Kidney (tissue), 14 donors: ENCODE results near the gene PGPEP1. TPM values are rescaled to one million over a fixed set of nuclear protein-coding genes. Genes with fewer than 3 reads are reported as not detected.

Source experiments
- DNase-seq, 5 donors: peaks; one replicate each; pipeline ENCODE4 v3.0.0-alpha.2; 2013 to 2020
- FAIRE-seq: peaks from 2 replicates; lab custom pipeline; 2012; peaks lifted over from hg19 to GRCh38; lab: Jason Lieb, UNC
- H3K27ac ChIP-seq, 2 donors: one replicate each; pipeline ENCODE4 v1.7.0; 2013; ENCODE audit warnings: low read depth in 2 of 2, low read length in 2 of 2, inconsistent platforms in 1 of 2
- H3K27me3 ChIP-seq: one replicate; pipeline ENCODE4 v1.7.1; 2013; ENCODE audit warnings: low read length, inconsistent platforms; ENCODE audit not compliant: control insufficient read depth, insufficient read depth
- H3K36me3 ChIP-seq, 3 donors: one replicate each; pipeline versions ENCODE4 v1.7.0 to v1.7.1; 2013; ENCODE audit warnings: low read length in 3 of 3, control low read depth in 1 of 3, inconsistent platforms in 1 of 3; ENCODE audit not compliant: insufficient read depth in 3 of 3, control insufficient read depth in 2 of 3
- H3K4me1 ChIP-seq, 3 donors: one replicate each; pipeline versions ENCODE4 v1.7.0 to v1.7.1; 2013; ENCODE audit warnings: low read length in 3 of 3, inconsistent platforms in 1 of 3, low read depth in 1 of 3; ENCODE audit not compliant: control insufficient read depth in 2 of 3, insufficient read depth in 2 of 3
- H3K4me3 ChIP-seq, 3 donors: one replicate each; pipeline versions ENCODE4 v1.7.0 to v1.8.1; 2013; ENCODE audit warnings: low read length in 3 of 3, control low read depth in 1 of 3, inconsistent platforms in 1 of 3
- H3K9ac ChIP-seq, 3 donors: one replicate each; pipeline versions ENCODE4 v1.7.0 to v1.7.1; 2013; ENCODE audit warnings: low read length in 3 of 3, control low read depth in 1 of 3, inconsistent platforms in 1 of 3
- H3K9me3 ChIP-seq, 3 donors: one replicate each; pipeline versions ENCODE4 v1.7.0 to v1.7.1; 2013; ENCODE audit warnings: low read length in 3 of 3, control low read depth in 1 of 3, inconsistent platforms in 1 of 3; ENCODE audit not compliant: control insufficient read depth in 2 of 3, insufficient read depth in 1 of 3
- CTCF ChIP-seq: IDR thresholded peaks from 3 replicates; pipeline ENCODE4 v1.5.1; 2012; ENCODE audit warnings: mild to moderate bottlenecking, moderate library complexity, borderline replicate concordance; ENCODE audit not compliant: insufficient read depth; ENCODE audit errors: extremely low read depth
- intact Hi-C: fragments of 100-400 bp; cut with DNase I; formaldehyde crosslinking; loops from one replicate; pipeline ENCODE4 v1.11.1; 2022
- polyA plus RNA-seq: library from polyadenylated mRNA; stranded (reverse); fragments of 350-450 nt; fragmentation: Illumina TruSeq; extraction: RNeasy Lipid Tissue Mini Kit (QIAGEN cat#74804); gene quantifications from one replicate; pipeline ENCODE4 v1.2.3, GENCODE V29; 2014; ENCODE audit warnings: low read depth, low replicate concordance; ENCODE audit not compliant: insufficient read depth
- total RNA-seq: library from RNA; stranded (reverse); fragmentation: NEBNext Ultra II Directional; extraction: Animal tissue kit (Norgen Biotek cat#: 25700); gene quantifications from one replicate; pipeline ENCODE4 v1.2.1, GENCODE V29; 2021
- donor health status: control.
- donor health status: control.
- donor health status: control.
- donor health status: control.
- donor health status: control.
- donor health status: DM: yes; HTN: yes; CAD: no.
- donor health status: Normal renal cell carcinoma (clear cell type).

Gene PGPEP1
- total and polyA plus RNA-seq, 2 donors from 2014 or later, result 54.5 to 76.1 TPM

- no peak for FAIRE-seq
- H3K9me3 ChIP-seq, result no peaks in the 10 kb centered on the region
- intact Hi-C loops, result no loop called here
- peak overlapping the region in 1 of 3 donors; percentile 58 for H3K9ac ChIP-seq
- peak in 2 of 5 donors; percentile 47 to 95 for DNase-seq
- no peaks in the 10 kb centered on the region for H3K36me3 ChIP-seq
- H3K27me3 ChIP-seq, result no peaks in the 10 kb centered on the region
- peaks cover 0 to 26% (median 8%) of the 10 kb centered on the region in 3 donors for H3K4me1 ChIP-seq
- H3K27ac ChIP-seq, result peak overlapping the region; percentile 43 to 78
- TF ChIP-seq CTCF, result no peak
- H3K4me3 ChIP-seq, result no peak overlapping the region
Observed at GRCh38 chr19:18300930-18301717, 39.3 kb upstream of the PGPEP1 start.

- H3K27me3 ChIP-seq, result no peaks in the 10 kb centered on the region
Observed at GRCh38 chr19:18301718-18302111, 38.7 kb upstream of the PGPEP1 start.

GRCh38 chr19:18304208-18304457 lies 36.3 kb upstream of the PGPEP1 start:
- no peak for TF ChIP-seq CTCF
- Histone ChIP-seq H3K4me1 (peaks cover 0 to 30% (median 8%) of the 10 kb centered on the region in 3 donors), H3K9ac (peak overlapping the region in 2 of 3 donors; percentile 54 to 92), H3K27ac (peak overlapping the region; percentile 97 to 99), H3K36me3 (no peaks in the 10 kb centered on the region), H3K9me3 (no peaks in the 10 kb centered on the region), H3K27me3 (no peaks in the 10 kb centered on the region), H3K4me3 (peak overlapping the region in 2 of 3 donors; percentile 2 to 26)
- FAIRE-seq, result no peak
- peak in 1 of 5 donors; percentile 76 for DNase-seq
- intact Hi-C loops, result no loop called here

More at GRCh38 chr19:18301718-18302111, 38.7 kb upstream of the PGPEP1 start:
- Histone ChIP-seq H3K9ac (peak overlapping the region in 1 of 3 donors; percentile 58), H3K27ac (peak overlapping the region in 1 of 2 donors; percentile 43), H3K36me3 (no peaks in the 10 kb centered on the region), H3K9me3 (no peaks in the 10 kb centered on the region), H3K4me1 (peaks cover 0 to 30% (median 8%) of the 10 kb centered on the region in 3 donors), H3K4me3 (no peak overlapping the region)
- no peak for TF ChIP-seq CTCF
- FAIRE-seq, result no peak
- DNase-seq, result no peak
- intact Hi-C loops, result no loop called here
